Left ventricle myocardium inferior (tissue), 1 donor: ENCODE results near the gene SPATA31C1. TPM values are rescaled to one million over a fixed set of nuclear protein-coding genes. Genes with fewer than 3 reads are reported as not detected.

ENCODE experiments used
- DNase-seq: peaks from one replicate; pipeline ENCODE4 v3.0.0-alpha.2; 2020
- H3K27ac ChIP-seq: fragments of 200-600 bp; replicated peaks from 2 replicates; pipeline ENCODE4 v1.8.0; 2021
- H3K27me3 ChIP-seq: fragments of 200-600 bp; 2 replicates; pipeline ENCODE4 v1.8.0; 2021; ENCODE audit warnings: low read depth
- H3K36me3 ChIP-seq: fragments of 200-600 bp; 2 replicates; pipeline ENCODE4 v1.8.0; 2021
- H3K4me1 ChIP-seq: fragments of 200-600 bp; 2 replicates; pipeline ENCODE4 v1.8.0; 2021
- H3K4me3 ChIP-seq: fragments of 200-600 bp; 2 replicates; pipeline ENCODE4 v1.8.0; 2021; ENCODE audit warnings: mild to moderate bottlenecking, moderate library complexity
- H3K9me3 ChIP-seq: fragments of 200-600 bp; replicated peaks from 2 replicates; pipeline ENCODE4 v1.8.0; 2021
- CTCF ChIP-seq: fragments of 200-600 bp; IDR thresholded peaks from 2 replicates; pipeline ENCODE4 v1.8.0; 2021; ENCODE audit warnings: antibody characterized with exemption, mild to moderate bottlenecking, borderline replicate concordance
- intact Hi-C: fragments of 100-400 bp; cut with micrococcal nuclease; formaldehyde crosslinking; loops from one replicate; pipeline ENCODE4 v1.11.0; 2022
- total RNA-seq: library from RNA; stranded (reverse); fragmentation: NEBNext Ultra II Directional; extraction: Animal tissue kit (Norgen Biotek cat#: 25700); gene quantifications from one replicate; pipeline ENCODE4 v1.2.1, GENCODE V29; 2021
- donor health status: DM: no; HTN: yes; CAD: no; lungs with severe emphysema.

The SPATA31C1 gene
- total RNA-seq, 1 donor from 2014 or later = not detected

GRCh38 chr9:87878989-87879511 lies 38.7 kb upstream of the SPATA31C1 start:
- no peak overlapping the region for H3K27ac ChIP-seq
- DNase-seq = no peak
- H3K36me3 ChIP-seq = no peaks in the 10 kb centered on the region
- peaks cover 26% of the 10 kb centered on the region for H3K27me3 ChIP-seq
- no peaks in the 10 kb centered on the region for H3K4me1 ChIP-seq
- H3K9me3 ChIP-seq = peaks cover 5% of the 10 kb centered on the region
- no peak for TF ChIP-seq CTCF
- intact Hi-C loops = no loop called here
- H3K4me3 ChIP-seq = no peak overlapping the region

GRCh38 chr9:87880116-87880515 lies 37.6 kb upstream of the SPATA31C1 start:
- TF ChIP-seq CTCF = no peak
- H3K27ac ChIP-seq = no peak overlapping the region
- H3K9me3 ChIP-seq = peaks cover 5% of the 10 kb centered on the region
- intact Hi-C loops = no loop called here
- DNase-seq = no peak
- no peaks in the 10 kb centered on the region for H3K4me1 ChIP-seq
- H3K4me3 ChIP-seq = no peak overlapping the region
- no peaks in the 10 kb centered on the region for H3K36me3 ChIP-seq
- peaks cover 36% of the 10 kb centered on the region for H3K27me3 ChIP-seq

GRCh38 chr9:87880683-87881082 lies 37.1 kb upstream of the SPATA31C1 start:
- Histone ChIP-seq H3K4me1 (no peaks in the 10 kb centered on the region), H3K9me3 (peaks cover 5% of the 10 kb centered on the region), H3K27me3 (peaks cover 41% of the 10 kb centered on the region), H3K36me3 (no peaks in the 10 kb centered on the region), H3K27ac (no peak overlapping the region), H3K4me3 (no peak overlapping the region)
- intact Hi-C loops = no loop called here
- DNase-seq = no peak
- no peak for TF ChIP-seq CTCF

GRCh38 chr9:87882627-87883026 lies 35.1 kb upstream of the SPATA31C1 start, which contains the start of gene SPATA31E1:
TSS of gene SPATA31E1 (plus strand) at chr9:87882877. CDS start at chr9:87882892, 15 bp downstream.
- DNase-seq = no peak
- Histone ChIP-seq H3K4me3 (no peak within 1 kb of the TSS), H3K9me3 (peaks cover 5% of the 10 kb centered on the region), H3K27ac (no peak within 1 kb of the TSS), H3K4me1 (no peaks in the 10 kb centered on the region), H3K27me3 (peaks cover 43% of the 10 kb centered on the region), H3K36me3 (no peaks in the 10 kb centered on the region)
- intact Hi-C loops = no loop called here
- no peak for TF ChIP-seq CTCF

- intact Hi-C loops = no loop called here
- Histone ChIP-seq H3K36me3 (no peaks in the 10 kb centered on the region), H3K27ac (no peak overlapping the region), H3K27me3 (peaks cover 41% of the 10 kb centered on the region), H3K4me3 (no peak overlapping the region), H3K4me1 (no peaks in the 10 kb centered on the region), H3K9me3 (peaks cover 5% of the 10 kb centered on the region)
- DNase-seq = no peak
- no peak for TF ChIP-seq CTCF
Observed at GRCh38 chr9:87883274-87883673, 34.5 kb upstream of the SPATA31C1 start.

- no peak for DNase-seq
- peak; percentile 15 for TF ChIP-seq CTCF
- H3K9me3 ChIP-seq = peaks cover under 1% of the 10 kb centered on the region
- no peaks in the 10 kb centered on the region for H3K36me3 ChIP-seq
- no peak overlapping the region for H3K27ac ChIP-seq
- intact Hi-C loops = no loop called here
- H3K4me1 ChIP-seq = no peaks in the 10 kb centered on the region
- H3K4me3 ChIP-seq = no peak overlapping the region
- peaks cover 41% of the 10 kb centered on the region for H3K27me3 ChIP-seq
Observed at GRCh38 chr9:87883990-87884389, 33.8 kb upstream of the SPATA31C1 start.
